ENCODE measurements around the gene NCK2.

Gene NCK2

DNA sequence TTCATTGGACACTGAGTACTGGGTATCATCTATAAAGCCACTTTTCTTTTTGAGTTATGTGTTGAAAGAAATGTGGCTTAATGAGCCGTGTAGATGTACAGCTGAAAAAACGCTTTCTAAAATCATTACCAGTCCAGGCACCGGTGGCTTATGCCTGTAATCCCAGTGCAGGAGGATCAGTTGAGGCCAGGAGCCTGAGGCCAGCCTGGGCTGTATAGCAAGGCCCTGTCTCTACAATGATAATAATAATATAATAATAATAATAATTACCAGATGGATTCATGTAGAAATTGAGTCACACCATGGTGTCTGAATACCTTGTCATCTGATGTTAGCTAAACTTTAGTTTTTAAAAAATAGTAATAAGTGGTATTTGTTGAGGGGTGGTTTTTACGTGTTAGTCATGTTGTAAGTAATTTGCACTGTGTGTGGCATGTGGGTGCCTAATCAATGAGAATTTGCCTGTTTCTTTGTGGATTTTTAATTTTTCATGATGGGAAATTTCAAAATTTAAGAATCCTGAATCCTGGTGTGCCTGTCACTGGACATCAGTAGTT, 30.1 kb downstream of the NCK2 start:
- no peak overlapping the region for H3K9ac ChIP-seq (ENCODE audit: low read length)
- no peak for DNase-seq
- H2AFZ ChIP-seq (ENCODE audit: low read length), result no peak overlapping the region
- no peak overlapping the region for H3K4me3 ChIP-seq (ENCODE audit: low read length)
- peaks cover 38% of the 10 kb centered on the region for H3K4me1 ChIP-seq (ENCODE audit: low read length)
- peaks cover 98% of the 10 kb centered on the region for H3K79me2 ChIP-seq (ENCODE audit: low read length)
- 0 out of 2 replicates have a peak, but pooled peaks cover 14% of the 10 kb centered on the region for H4K20me1 ChIP-seq (ENCODE audit: insufficient read depth, low read length)
- peaks cover 22% of the 10 kb centered on the region for H3F3A ChIP-seq (ENCODE audit: insufficient read depth, low read length)
- no peaks in the 10 kb centered on the region for H3K9me3 ChIP-seq (replicated peaks; ENCODE audit: insufficient read depth, low read length)
- peak overlapping the region; percentile 89; the same call in 1 of the 2 replicates for H3K27ac ChIP-seq (ENCODE audit: low read length)
- no peaks in the 10 kb centered on the region for H3K9me2 ChIP-seq (replicated peaks; ENCODE audit: insufficient read depth, low read length)
- TF ChIP-seq EZH2 (optimal IDR thresholded peaks at IDR 0.05; ENCODE audit: low read depth, low read length), result no peak
- TF ChIP-seq, protein P1, sequence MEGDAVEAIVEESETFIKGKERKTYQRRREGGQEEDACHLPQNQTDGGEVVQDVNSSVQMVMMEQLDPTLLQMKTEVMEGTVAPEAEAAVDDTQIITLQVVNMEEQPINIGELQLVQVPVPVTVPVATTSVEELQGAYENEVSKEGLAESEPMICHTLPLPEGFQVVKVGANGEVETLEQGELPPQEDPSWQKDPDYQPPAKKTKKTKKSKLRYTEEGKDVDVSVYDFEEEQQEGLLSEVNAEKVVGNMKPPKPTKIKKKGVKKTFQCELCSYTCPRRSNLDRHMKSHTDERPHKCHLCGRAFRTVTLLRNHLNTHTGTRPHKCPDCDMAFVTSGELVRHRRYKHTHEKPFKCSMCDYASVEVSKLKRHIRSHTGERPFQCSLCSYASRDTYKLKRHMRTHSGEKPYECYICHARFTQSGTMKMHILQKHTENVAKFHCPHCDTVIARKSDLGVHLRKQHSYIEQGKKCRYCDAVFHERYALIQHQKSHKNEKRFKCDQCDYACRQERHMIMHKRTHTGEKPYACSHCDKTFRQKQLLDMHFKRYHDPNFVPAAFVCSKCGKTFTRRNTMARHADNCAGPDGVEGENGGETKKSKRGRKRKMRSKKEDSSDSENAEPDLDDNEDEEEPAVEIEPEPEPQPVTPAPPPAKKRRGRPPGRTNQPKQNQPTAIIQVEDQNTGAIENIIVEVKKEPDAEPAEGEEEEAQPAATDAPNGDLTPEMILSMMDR (IDR thresholded peaks at IDR 0.05; ENCODE audit: low read length), result no peak
- no peak for TF ChIP-seq EZH2phosphoT487 (IDR thresholded peaks at IDR 0.05; ENCODE audit: low read length)
- no peaks in the 10 kb centered on the region for H3K36me3 ChIP-seq (replicated peaks; ENCODE audit: insufficient read depth, low read length)
- H3K4me2 ChIP-seq (ENCODE audit: low read depth, low read length), result no peak overlapping the region
- no peaks in the 10 kb centered on the region for H3K27me3 ChIP-seq (replicated peaks; ENCODE audit: insufficient read depth, low read length)

DNA sequence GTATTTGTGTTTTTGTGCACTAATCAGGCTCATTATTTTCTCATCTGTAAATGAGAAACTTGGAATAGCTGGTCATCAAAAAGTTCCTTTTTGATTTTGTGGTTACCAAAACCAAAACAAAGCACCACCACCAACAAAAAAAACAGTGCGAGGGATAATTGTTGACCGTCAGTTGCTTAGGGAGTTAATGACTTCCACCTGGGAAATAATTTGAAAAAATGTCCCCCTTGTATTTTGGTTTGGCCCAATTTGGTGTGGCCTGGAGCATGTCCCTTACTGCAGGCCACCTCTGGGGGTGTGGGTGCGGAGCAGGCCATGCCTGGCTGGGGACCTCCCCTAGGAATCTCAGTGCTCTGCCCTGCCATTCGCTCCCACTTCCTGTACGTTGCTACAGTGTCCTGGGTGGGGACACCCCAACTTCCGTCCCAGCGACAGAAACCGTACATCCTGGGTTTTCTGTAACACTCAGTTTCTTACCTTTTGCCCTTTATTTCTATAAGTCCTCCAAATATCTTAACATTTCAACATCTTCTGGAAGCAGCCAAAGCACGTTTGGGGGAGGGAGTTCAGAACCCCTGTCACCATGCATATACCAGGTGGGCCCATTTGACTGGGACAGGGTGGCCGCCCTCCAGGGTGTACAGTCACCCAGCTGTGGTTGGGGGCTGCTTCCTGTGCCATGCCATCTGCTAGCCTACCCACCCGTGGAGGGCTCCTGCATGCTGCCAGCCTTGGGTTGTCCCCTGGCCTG, 31.3 kb downstream of the NCK2 start:
- TF ChIP-seq, protein P1 (IDR thresholded peaks at IDR 0.05; ENCODE audit: low read length), result no peak
- TF ChIP-seq EZH2 (optimal IDR thresholded peaks at IDR 0.05; ENCODE audit: low read depth, low read length), result no peak
- no peak for TF ChIP-seq EZH2phosphoT487 (IDR thresholded peaks at IDR 0.05; ENCODE audit: low read length)
- Histone ChIP-seq H3K4me1 (ENCODE audit: low read length) (peaks cover 38% of the 10 kb centered on the region), H3K9me3 (replicated peaks; ENCODE audit: insufficient read depth, low read length) (no peaks in the 10 kb centered on the region), H2AFZ (ENCODE audit: low read length) (no peak overlapping the region), H3K9ac (ENCODE audit: low read length) (peak overlapping the region; percentile 34; the same call in 1 of the 2 replicates), H3K27ac (ENCODE audit: low read length) (peak overlapping the region; percentile 89; the same call in 1 of the 2 replicates), H3K36me3 (replicated peaks; ENCODE audit: insufficient read depth, low read length) (no peaks in the 10 kb centered on the region), H4K20me1 (ENCODE audit: insufficient read depth, low read length) (peaks cover 21% of the 10 kb centered on the region; the same call in 1 of the 2 replicates), H3K27me3 (replicated peaks; ENCODE audit: insufficient read depth, low read length) (no peaks in the 10 kb centered on the region), H3K4me2 (ENCODE audit: low read depth, low read length) (peak overlapping the region; percentile 57), H3K4me3 (ENCODE audit: low read length) (peak overlapping the region; percentile 26; the same call in 1 of the 2 replicates), H3F3A (ENCODE audit: insufficient read depth, low read length) (peaks cover 22% of the 10 kb centered on the region), H3K9me2 (replicated peaks; ENCODE audit: insufficient read depth, low read length) (no peaks in the 10 kb centered on the region), H3K79me2 (ENCODE audit: low read length) (peaks cover 100% of the 10 kb centered on the region)
- DNase-seq, result no peak

DNA sequence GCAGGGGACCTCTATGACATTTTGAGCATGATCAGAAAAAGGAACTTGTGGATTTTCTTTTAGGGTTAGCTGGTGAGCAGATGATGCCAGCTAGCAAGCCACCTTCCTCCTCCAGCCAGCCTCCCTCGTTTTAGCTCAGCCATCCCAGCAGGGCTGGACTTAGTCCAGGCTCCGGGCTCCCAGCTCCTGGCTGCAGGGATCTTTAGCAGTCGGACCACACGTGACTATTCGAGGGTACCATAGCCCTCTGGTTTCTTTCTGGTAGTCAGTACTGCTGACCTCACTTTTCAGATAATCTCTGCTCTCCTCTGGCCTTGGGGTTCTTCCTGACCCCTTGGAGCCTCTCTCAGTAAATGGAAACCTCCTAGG, 31.8 kb downstream of the NCK2 start:
- TF ChIP-seq, protein P1 (IDR thresholded peaks at IDR 0.05; ENCODE audit: low read length), result no peak
- TF ChIP-seq EZH2 (optimal IDR thresholded peaks at IDR 0.05; ENCODE audit: low read depth, low read length) (no peak), EZH2phosphoT487 (IDR thresholded peaks at IDR 0.05; ENCODE audit: low read length) (no peak)
- Histone ChIP-seq H3K27me3 (replicated peaks; ENCODE audit: insufficient read depth, low read length) (no peaks in the 10 kb centered on the region), H3K4me1 (ENCODE audit: low read length) (peaks cover 38% of the 10 kb centered on the region), H3K9me2 (replicated peaks; ENCODE audit: insufficient read depth, low read length) (no peaks in the 10 kb centered on the region), H4K20me1 (ENCODE audit: insufficient read depth, low read length) (peaks cover 27% of the 10 kb centered on the region; the same call in 1 of the 2 replicates), H3K4me3 (ENCODE audit: low read length) (peak overlapping the region; percentile 26; the same call in 1 of the 2 replicates), H2AFZ (ENCODE audit: low read length) (no peak overlapping the region), H3K9me3 (replicated peaks; ENCODE audit: insufficient read depth, low read length) (no peaks in the 10 kb centered on the region), H3K36me3 (replicated peaks; ENCODE audit: insufficient read depth, low read length) (no peaks in the 10 kb centered on the region), H3K27ac (ENCODE audit: low read length) (peak overlapping the region; percentile 89), H3K9ac (ENCODE audit: low read length) (peak overlapping the region; percentile 34; the same call in 1 of the 2 replicates), H3K4me2 (ENCODE audit: low read depth, low read length) (peak overlapping the region; percentile 57), H3F3A (ENCODE audit: insufficient read depth, low read length) (peaks cover 22% of the 10 kb centered on the region), H3K79me2 (ENCODE audit: low read length) (peaks cover 100% of the 10 kb centered on the region)
- DNase-seq, result peak; percentile 51

Data from MM.1S (cell line).